Parathyroid adenoma (tissue), 2 donors: ENCODE results near the gene RPS6KC1.

ENCODE experiments used
- H2AFZ ChIP-seq: fragments of 300-600 bp; sonication (generic); one replicate; pipeline ENCODE4 v1.7.0; 2017; ENCODE audit warnings: antibody characterized with exemption, mild to moderate bottlenecking
- H3K27ac ChIP-seq: fragments of 300-600 bp; sonication (generic); one replicate; pipeline ENCODE4 v1.7.0; 2017
- H3K27me3 ChIP-seq: fragments of 300-600 bp; sonication (generic); one replicate; pipeline ENCODE4 v1.7.0; 2017; ENCODE audit warnings: low read length; ENCODE audit not compliant: control insufficient read depth, insufficient read depth
- H3K36me3 ChIP-seq: fragments of 300-600 bp; sonication (generic); one replicate; pipeline ENCODE4 v1.7.0; 2017; ENCODE audit warnings: low read length; ENCODE audit not compliant: control insufficient read depth, insufficient read depth
- H3K4me1 ChIP-seq: fragments of 300-600 bp; sonication (generic); one replicate; pipeline ENCODE4 v1.7.0; 2017; ENCODE audit warnings: control low read depth
- H3K4me2 ChIP-seq: fragments of 300-600 bp; sonication (generic); one replicate; pipeline ENCODE4 v1.7.0; 2017; ENCODE audit warnings: low read length
- H3K4me3 ChIP-seq: fragments of 300-600 bp; sonication (generic); one replicate; pipeline ENCODE4 v1.7.0; 2017; ENCODE audit warnings: low read depth, low read length
- H3K79me2 ChIP-seq: fragments of 300-600 bp; sonication (generic); one replicate; pipeline ENCODE4 v1.7.0; 2017; ENCODE audit warnings: control low read depth
- H3K9ac ChIP-seq: fragments of 300-600 bp; sonication (generic); one replicate; pipeline ENCODE4 v1.7.0; 2017; ENCODE audit warnings: mild to moderate bottlenecking
- H3K9me3 ChIP-seq: fragments of 300-600 bp; sonication (generic); one replicate; pipeline ENCODE4 v1.7.0; 2017; ENCODE audit warnings: low read length; ENCODE audit not compliant: control insufficient read depth
- CTCF ChIP-seq: fragments of 300-600 bp; sonication (generic); IDR thresholded peaks from one replicate; pipeline ENCODE4 v1.7.0; 2017; ENCODE audit warnings: antibody characterized with exemption, mild to moderate bottlenecking
- donor health status: primary hyperparathyroidism.

RPS6KC1 gene

GRCh38 chr1:213287987-213288386 lies 236.9 kb downstream of the RPS6KC1 start:
- Histone ChIP-seq H2AFZ (no peak overlapping the region), H3K79me2 (no peaks in the 10 kb centered on the region), H3K9ac (no peak overlapping the region), H3K4me3 (no peak overlapping the region), H3K4me1 (no peaks in the 10 kb centered on the region), H3K4me2 (no peak overlapping the region), H3K27ac (no peak overlapping the region), H3K36me3 (no peaks in the 10 kb centered on the region), H3K9me3 (no peaks in the 10 kb centered on the region), H3K27me3 (no peaks in the 10 kb centered on the region)
- no peak for TF ChIP-seq CTCF

GRCh38 chr1:213291526-213291925 lies 240.5 kb downstream of the RPS6KC1 start:
- H3K79me2 ChIP-seq: no peaks in the 10 kb centered on the region
- no peak overlapping the region for H2AFZ ChIP-seq
- no peaks in the 10 kb centered on the region for H3K27me3 ChIP-seq
- H3K4me1 ChIP-seq: no peaks in the 10 kb centered on the region
- H3K36me3 ChIP-seq: no peaks in the 10 kb centered on the region
- no peak overlapping the region for H3K27ac ChIP-seq
- no peak overlapping the region for H3K4me3 ChIP-seq
- no peaks in the 10 kb centered on the region for H3K9me3 ChIP-seq
- TF ChIP-seq CTCF: no peak
- no peak overlapping the region for H3K4me2 ChIP-seq
- H3K9ac ChIP-seq: no peak overlapping the region

DNA sequence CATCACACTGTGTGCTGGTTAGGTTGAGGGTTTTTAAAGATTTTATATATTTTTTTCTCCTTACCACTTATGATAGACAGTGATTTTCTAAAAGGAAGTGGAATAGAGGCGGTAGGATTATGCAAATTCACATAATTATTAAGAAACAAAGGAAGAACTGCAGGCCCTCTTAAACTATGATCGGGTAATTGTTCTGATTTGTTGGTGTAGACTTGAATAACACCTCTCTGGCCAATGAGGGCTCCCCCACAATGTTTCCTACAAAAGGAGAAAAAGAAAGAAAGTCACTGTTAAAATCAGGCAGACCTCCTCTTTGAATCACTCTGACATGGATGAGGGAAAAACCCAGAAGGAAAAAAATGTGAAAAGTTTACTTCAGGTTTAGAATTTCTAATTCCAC lies 241.6 kb downstream of the RPS6KC1 start:
- no peak overlapping the region for H3K27ac ChIP-seq
- H3K36me3 ChIP-seq: no peaks in the 10 kb centered on the region
- H3K4me1 ChIP-seq: no peaks in the 10 kb centered on the region
- H3K9ac ChIP-seq: no peak overlapping the region
- H3K4me2 ChIP-seq: no peak overlapping the region
- H2AFZ ChIP-seq: no peak overlapping the region
- H3K27me3 ChIP-seq: no peaks in the 10 kb centered on the region
- H3K79me2 ChIP-seq: no peaks in the 10 kb centered on the region
- TF ChIP-seq CTCF: no peak
- no peaks in the 10 kb centered on the region for H3K9me3 ChIP-seq
- no peak overlapping the region for H3K4me3 ChIP-seq

DNA sequence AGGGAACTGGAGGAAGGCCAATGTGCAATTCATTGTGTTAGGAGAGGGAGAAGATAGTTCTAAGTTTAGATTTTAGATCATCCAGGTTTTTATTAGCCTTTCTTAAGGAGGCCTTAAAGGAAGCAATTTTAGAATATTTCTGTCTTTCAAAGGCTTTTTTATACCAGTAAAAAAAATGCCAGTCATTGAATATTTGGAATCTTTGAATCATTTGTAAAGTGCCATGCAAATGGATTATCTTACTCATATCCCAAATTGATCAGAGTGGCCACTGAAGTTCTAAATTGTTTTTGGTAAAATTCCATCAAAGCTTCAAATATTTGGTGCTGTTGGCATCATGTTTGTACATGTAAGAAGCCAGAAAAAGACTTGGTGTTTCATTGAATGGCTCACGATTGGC lies 244.8 kb downstream of the RPS6KC1 start:
- Histone ChIP-seq H2AFZ (no peak overlapping the region), H3K4me1 (no peaks in the 10 kb centered on the region), H3K27ac (no peak overlapping the region), H3K9ac (no peak overlapping the region), H3K9me3 (no peaks in the 10 kb centered on the region), H3K4me3 (no peak overlapping the region), H3K27me3 (no peaks in the 10 kb centered on the region), H3K36me3 (no peaks in the 10 kb centered on the region), H3K4me2 (no peak overlapping the region), H3K79me2 (no peaks in the 10 kb centered on the region)
- TF ChIP-seq CTCF: no peak

GRCh38 chr1:213296558-213296957 lies 245.5 kb downstream of the RPS6KC1 start:
- Histone ChIP-seq H3K79me2 (no peaks in the 10 kb centered on the region), H3K27me3 (no peaks in the 10 kb centered on the region), H2AFZ (no peak overlapping the region), H3K9me3 (no peaks in the 10 kb centered on the region), H3K4me3 (no peak overlapping the region), H3K4me2 (no peak overlapping the region), H3K9ac (no peak overlapping the region), H3K36me3 (no peaks in the 10 kb centered on the region), H3K4me1 (no peaks in the 10 kb centered on the region), H3K27ac (no peak overlapping the region)
- no peak for TF ChIP-seq CTCF
